Liver (tissue), 3 donors: Measurements from ENCODE around the gene CAT.

Source experiments
- CTCF ChIP-seq: fragments of 150-350 bp; IDR thresholded peaks from 2 replicates; pipeline ENCODE4 v1.5.1; 2017; ENCODE audit warnings: improper control_type of control experiment, low read depth, low read length; ENCODE audit not compliant: missing input control
- EGR1 ChIP-seq, 2 donors: IDR thresholded peaks; 2 replicates each; pipeline ENCODE4 v1.6.1; 2016 to 2018; ENCODE audit warnings: antibody characterized with exemption in 2 of 2, low read depth in 2 of 2
- FOXA1 ChIP-seq: IDR thresholded peaks from 2 replicates; pipeline ENCODE4 v1.6.1; 2016; ENCODE audit warnings: antibody characterized with exemption
- GABPA ChIP-seq, 2 donors: IDR thresholded peaks in 1 of 2; conservative IDR thresholded peaks in 1 of 2; 2 replicates each; pipeline ENCODE4 v1.6.1; 2016; ENCODE audit warnings: antibody characterized with exemption in 2 of 2, mild to moderate bottlenecking in 1 of 2, moderate library complexity in 1 of 2
- MAX ChIP-seq: IDR thresholded peaks from 2 replicates; pipeline ENCODE4 v1.6.1; 2016; ENCODE audit warnings: antibody characterized with exemption
- RAD21 ChIP-seq, 2 donors: IDR thresholded peaks; 2 replicates each; pipeline ENCODE4 v1.6.1; 2016; ENCODE audit warnings: antibody characterized with exemption in 2 of 2, mild to moderate bottlenecking in 2 of 2
- REST ChIP-seq: IDR thresholded peaks from 2 replicates; pipeline ENCODE4 v1.6.1; 2016; ENCODE audit warnings: antibody characterized with exemption, mild to moderate bottlenecking
- SP1 ChIP-seq: IDR thresholded peaks from 2 replicates; pipeline ENCODE4 v1.6.1; 2018; ENCODE audit warnings: antibody characterized with exemption, mild to moderate bottlenecking
- TAF1 ChIP-seq: conservative IDR thresholded peaks from 2 replicates; pipeline ENCODE4 v1.6.1; 2016; ENCODE audit warnings: antibody characterized with exemption, mild to moderate bottlenecking
- YY1 ChIP-seq: IDR thresholded peaks from 2 replicates; pipeline ENCODE4 v1.6.1; 2016; ENCODE audit warnings: antibody characterized with exemption, mild to moderate bottlenecking
- ZBTB33 ChIP-seq: IDR thresholded peaks from 2 replicates; pipeline ENCODE4 v1.6.1; 2016; ENCODE audit warnings: antibody characterized with exemption
- donor health status: healthy.
- donor health status: healthy.

GRCh38 chr11:34493926-34494595 lies 55.3 kb downstream of the CAT start:
- TF ChIP-seq CTCF = no peak
- TF ChIP-seq SP1 = peak; percentile 72
- no peak for TF ChIP-seq MAX
- TF ChIP-seq REST = no peak
- TF ChIP-seq GABPA (IDR thresholded peaks at IDR 0.05 in 1 of 2, conservative IDR thresholded peaks at IDR 0.05 in 1 of 2) = no peak
- TF ChIP-seq RAD21 (IDR thresholded peaks at IDR 0.05) = peak; percentile 18 to 38
- no peak for TF ChIP-seq TAF1
- no peak for TF ChIP-seq FOXA1
- TF ChIP-seq EGR1 (IDR thresholded peaks at IDR 0.05; ENCODE audit: low read depth in 2 of 2) = no peak
- no peak for TF ChIP-seq ZBTB33
- peak; percentile 31 for TF ChIP-seq YY1
